OCI-LY1 (cell line): Measurements from ENCODE around the gene CKMT2.

Experiments used
- H2AFZ ChIP-seq: fragments of 200-600 bp; sonication (generic), shearing (Covaris generic); 2 replicates; pipeline ENCODE4 v1.6.0; 2014; ENCODE audit warnings: antibody characterized with exemption, mild to moderate bottlenecking, low read length
- H3F3A ChIP-seq: fragments of 200-600 bp; sonication (generic), shearing (Covaris generic); 2 replicates; pipeline ENCODE4 v1.6.0; 2014; ENCODE audit warnings: mild to moderate bottlenecking, antibody characterized with exemption, low read length, moderate library complexity; ENCODE audit not compliant: insufficient read depth
- H3K27ac ChIP-seq: fragments of 200-600 bp; sonication (generic); 2 replicates; pipeline ENCODE4 v1.5.1; 2014; ENCODE audit warnings: low read length, mixed run types, mild to moderate bottlenecking, low read depth; ENCODE audit not compliant: poor library complexity, severe bottlenecking
- H3K27me3 ChIP-seq: fragments of 200-600 bp; sonication (generic); 2 replicates; pipeline ENCODE4 v1.6.0; 2014; ENCODE audit warnings: antibody characterized with exemption, mild to moderate bottlenecking, low read length, moderate library complexity; ENCODE audit not compliant: insufficient read depth
- H3K36me3 ChIP-seq: fragments of 200-600 bp; sonication (generic); 2 replicates; pipeline ENCODE4 v1.6.1; 2014; ENCODE audit warnings: mild to moderate bottlenecking, antibody characterized with exemption, low read length, moderate library complexity, mixed read lengths; ENCODE audit not compliant: insufficient read depth
- H3K4me1 ChIP-seq: fragments of 200-600 bp; sonication (generic); 2 replicates; pipeline ENCODE4 v1.5.1; 2014; ENCODE audit warnings: mild to moderate bottlenecking, low read length, moderate library complexity; ENCODE audit not compliant: insufficient read depth, severe bottlenecking
- H3K4me2 ChIP-seq: fragments of 200-600 bp; sonication (generic), shearing (Covaris generic); 2 replicates; pipeline ENCODE4 v1.6.1; 2014; ENCODE audit warnings: low read length
- H3K4me3 ChIP-seq: fragments of 200-600 bp; sonication (generic); 2 replicates; pipeline ENCODE4 v1.5.1; 2014; ENCODE audit warnings: low read length, low read depth, mild to moderate bottlenecking, mixed read lengths; ENCODE audit not compliant: poor library complexity, severe bottlenecking
- H3K79me2 ChIP-seq: fragments of 200-600 bp; shearing (Covaris generic); 2 replicates; pipeline ENCODE4 v1.6.1; 2016; ENCODE audit warnings: mixed run types, low read length, mixed read lengths; ENCODE audit not compliant: insufficient read depth
- H3K9ac ChIP-seq: fragments of 200-600 bp; sonication (generic), shearing (Covaris generic); 2 replicates; pipeline ENCODE4 v1.6.1; 2014; ENCODE audit warnings: mild to moderate bottlenecking, low read length, mixed read lengths
- H3K9me2 ChIP-seq: fragments of 200-600 bp; sonication (generic), shearing (Covaris generic); 2 replicates; pipeline ENCODE4 v1.6.1; 2014; ENCODE audit warnings: low read depth, mild to moderate bottlenecking, low read length, mixed read lengths
- H3K9me3 ChIP-seq: fragments of 200-600 bp; shearing (Covaris generic); 2 replicates; pipeline ENCODE4 v1.6.1; 2014; ENCODE audit warnings: low read length, mixed read lengths
- H4K20me1 ChIP-seq: fragments of 200-600 bp; sonication (generic), shearing (Covaris generic); 2 replicates; pipeline ENCODE4 v1.6.0; 2016; ENCODE audit warnings: mild to moderate bottlenecking, low read length; ENCODE audit not compliant: insufficient read depth
- EZH2 ChIP-seq: fragments of 200-600 bp; sonication (generic), shearing (Covaris generic); IDR thresholded peaks from 2 replicates; pipeline ENCODE4 v1.8.0; 2017; ENCODE audit warnings: borderline replicate concordance, mixed run types, mild to moderate bottlenecking, antibody characterized with exemption, low read length, moderate library complexity, mixed read lengths
- TF ChIP-seq, protein P1 (sequence below): fragments of 200-600 bp; sonication (generic), shearing (Covaris generic); IDR thresholded peaks from 2 replicates; pipeline ENCODE4 v1.5.1; 2017; ENCODE audit warnings: mild to moderate bottlenecking, antibody characterized with exemption, low read length, moderate library complexity, mixed read lengths

The CKMT2 gene

GRCh38 chr5:81228084-81228483 lies 5.0 kb upstream of the CKMT2 start:
- H3K9me3 ChIP-seq, result no peaks in the 10 kb centered on the region
- H3K27ac ChIP-seq, result no peak overlapping the region
- no peak overlapping the region for H3K4me2 ChIP-seq
- no peaks in the 10 kb centered on the region for H3K9me2 ChIP-seq
- H3K27me3 ChIP-seq, result no peaks in the 10 kb centered on the region
- no peaks in the 10 kb centered on the region for H4K20me1 ChIP-seq
- no peak overlapping the region for H2AFZ ChIP-seq
- H3K36me3 ChIP-seq, result no peaks in the 10 kb centered on the region
- no peaks in the 10 kb centered on the region for H3F3A ChIP-seq
- no peaks in the 10 kb centered on the region for H3K79me2 ChIP-seq
- H3K4me1 ChIP-seq, result peaks cover 3% of the 10 kb centered on the region
- no peak overlapping the region for H3K9ac ChIP-seq
- no peak overlapping the region for H3K4me3 ChIP-seq
- TF ChIP-seq, protein P1, sequence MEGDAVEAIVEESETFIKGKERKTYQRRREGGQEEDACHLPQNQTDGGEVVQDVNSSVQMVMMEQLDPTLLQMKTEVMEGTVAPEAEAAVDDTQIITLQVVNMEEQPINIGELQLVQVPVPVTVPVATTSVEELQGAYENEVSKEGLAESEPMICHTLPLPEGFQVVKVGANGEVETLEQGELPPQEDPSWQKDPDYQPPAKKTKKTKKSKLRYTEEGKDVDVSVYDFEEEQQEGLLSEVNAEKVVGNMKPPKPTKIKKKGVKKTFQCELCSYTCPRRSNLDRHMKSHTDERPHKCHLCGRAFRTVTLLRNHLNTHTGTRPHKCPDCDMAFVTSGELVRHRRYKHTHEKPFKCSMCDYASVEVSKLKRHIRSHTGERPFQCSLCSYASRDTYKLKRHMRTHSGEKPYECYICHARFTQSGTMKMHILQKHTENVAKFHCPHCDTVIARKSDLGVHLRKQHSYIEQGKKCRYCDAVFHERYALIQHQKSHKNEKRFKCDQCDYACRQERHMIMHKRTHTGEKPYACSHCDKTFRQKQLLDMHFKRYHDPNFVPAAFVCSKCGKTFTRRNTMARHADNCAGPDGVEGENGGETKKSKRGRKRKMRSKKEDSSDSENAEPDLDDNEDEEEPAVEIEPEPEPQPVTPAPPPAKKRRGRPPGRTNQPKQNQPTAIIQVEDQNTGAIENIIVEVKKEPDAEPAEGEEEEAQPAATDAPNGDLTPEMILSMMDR, result no peak
- TF ChIP-seq EZH2, result no peak

- no peak overlapping the region for H3K4me3 ChIP-seq
- H3K9me2 ChIP-seq, result no peaks in the 10 kb centered on the region
- no peak for TF ChIP-seq EZH2
- TF ChIP-seq, protein P1, result no peak
Observed at GRCh38 chr5:81230416-81230815, 2.7 kb upstream of the CKMT2 start.

DNA sequence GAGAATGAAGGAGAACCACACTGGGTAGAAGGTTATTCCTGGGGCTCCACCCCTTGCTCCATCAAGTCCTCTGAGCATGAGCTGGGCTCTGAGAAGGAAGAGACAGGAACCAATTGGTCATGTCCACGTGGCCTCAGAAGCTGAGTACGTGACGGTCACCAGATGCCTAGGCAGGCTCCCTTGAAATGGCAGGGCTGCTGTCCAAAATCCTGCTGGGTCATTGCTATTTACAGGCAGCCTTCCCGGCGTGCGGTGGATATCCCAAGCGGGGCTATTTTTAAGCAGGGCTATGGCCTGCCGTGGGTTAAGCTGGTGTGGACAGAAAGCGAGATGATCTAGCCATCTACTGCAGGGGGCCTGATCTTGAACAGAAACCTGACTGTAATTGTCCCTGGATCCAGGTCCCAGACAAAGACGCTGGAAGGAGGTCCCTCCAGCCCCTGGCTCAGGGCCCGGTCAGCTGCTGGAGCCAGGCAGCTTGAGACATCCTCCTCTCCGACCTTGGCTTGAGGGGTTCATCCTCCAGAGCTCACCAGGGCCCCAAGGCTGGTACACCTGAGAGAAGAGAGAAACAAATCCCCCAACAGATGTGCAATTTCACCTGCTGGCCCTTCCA lies 550 bp upstream of the CKMT2 start:
- TF ChIP-seq EZH2, result no peak
- TF ChIP-seq, protein P1, result no peak
- H3K4me3 ChIP-seq, result no peak overlapping the region

More at GRCh38 chr5:81230416-81230815, 2.7 kb upstream of the CKMT2 start:
- Histone ChIP-seq H3K9ac (no peak overlapping the region), H4K20me1 (no peaks in the 10 kb centered on the region), H3K9me3 (no peaks in the 10 kb centered on the region), H3K36me3 (no peaks in the 10 kb centered on the region), H2AFZ (no peak overlapping the region), H3F3A (no peaks in the 10 kb centered on the region), H3K27ac (no peak overlapping the region), H3K79me2 (no peaks in the 10 kb centered on the region), H3K27me3 (no peaks in the 10 kb centered on the region), H3K4me2 (no peak overlapping the region), H3K4me1 (no peaks in the 10 kb centered on the region)

More for the DNA sequence above, 550 bp upstream of the CKMT2 start:
- H3K4me1 ChIP-seq, result no peaks in the 10 kb centered on the region
- H3K79me2 ChIP-seq, result no peaks in the 10 kb centered on the region
- no peaks in the 10 kb centered on the region for H3K36me3 ChIP-seq
- no peaks in the 10 kb centered on the region for H4K20me1 ChIP-seq
- H3K9me2 ChIP-seq, result no peaks in the 10 kb centered on the region
- no peaks in the 10 kb centered on the region for H3F3A ChIP-seq
- H2AFZ ChIP-seq, result no peak overlapping the region
- H3K4me2 ChIP-seq, result no peak overlapping the region
- H3K27ac ChIP-seq, result no peak overlapping the region
- no peak overlapping the region for H3K9ac ChIP-seq
- H3K27me3 ChIP-seq, result no peaks in the 10 kb centered on the region
- H3K9me3 ChIP-seq, result no peaks in the 10 kb centered on the region
